Measurements from ENCODE around the gene PPP3CA.
A peak's percentile ranks its signal among the peaks of the same experiment; 100 is the strongest.

The PPP3CA gene

DNA sequence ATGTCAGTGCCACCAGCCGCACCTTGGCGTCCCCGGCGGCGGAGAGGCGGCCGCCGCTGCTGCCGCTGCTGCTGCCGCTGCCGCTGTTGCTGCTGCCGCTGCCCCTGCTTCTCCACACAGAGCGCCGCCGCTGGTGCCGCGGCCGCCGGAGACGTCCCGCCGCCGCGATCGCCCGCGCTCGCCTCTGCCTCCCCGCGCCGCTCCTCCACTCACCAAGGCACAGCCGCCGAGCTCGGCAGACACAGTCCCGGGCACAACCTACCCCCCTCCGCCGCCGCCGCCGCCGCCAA lies at the start of gene PPP3CA:
Gene PPP3CA, minus strand, starts transcription at position 260 of the 290 bp plus-strand sequence.
- H3K4me3 ChIP-seq (ENCODE audit: low read depth, low read length): peak within 1 kb of the TSS; percentile 92
- DNase-seq (ENCODE audit: low read depth, low spot score): no peak
- POLR2A ChIA-PET: interaction anchor here (1.0 to 2.1 kb wide), 7 partner anchors 9 to 72 kb away, joined by 3 to 15 read pairs (median 4); no protein-coding TSS in a partner anchor
- CTCF ChIA-PET: interaction anchor here (1.1 kb wide), 1 partner anchor 383 kb away, joined by 5 read pairs; no protein-coding TSS in a partner anchor
- TF ChIP-seq, protein P1, sequence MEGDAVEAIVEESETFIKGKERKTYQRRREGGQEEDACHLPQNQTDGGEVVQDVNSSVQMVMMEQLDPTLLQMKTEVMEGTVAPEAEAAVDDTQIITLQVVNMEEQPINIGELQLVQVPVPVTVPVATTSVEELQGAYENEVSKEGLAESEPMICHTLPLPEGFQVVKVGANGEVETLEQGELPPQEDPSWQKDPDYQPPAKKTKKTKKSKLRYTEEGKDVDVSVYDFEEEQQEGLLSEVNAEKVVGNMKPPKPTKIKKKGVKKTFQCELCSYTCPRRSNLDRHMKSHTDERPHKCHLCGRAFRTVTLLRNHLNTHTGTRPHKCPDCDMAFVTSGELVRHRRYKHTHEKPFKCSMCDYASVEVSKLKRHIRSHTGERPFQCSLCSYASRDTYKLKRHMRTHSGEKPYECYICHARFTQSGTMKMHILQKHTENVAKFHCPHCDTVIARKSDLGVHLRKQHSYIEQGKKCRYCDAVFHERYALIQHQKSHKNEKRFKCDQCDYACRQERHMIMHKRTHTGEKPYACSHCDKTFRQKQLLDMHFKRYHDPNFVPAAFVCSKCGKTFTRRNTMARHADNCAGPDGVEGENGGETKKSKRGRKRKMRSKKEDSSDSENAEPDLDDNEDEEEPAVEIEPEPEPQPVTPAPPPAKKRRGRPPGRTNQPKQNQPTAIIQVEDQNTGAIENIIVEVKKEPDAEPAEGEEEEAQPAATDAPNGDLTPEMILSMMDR (IDR thresholded peaks at IDR 0.05; ENCODE audit: insufficient read depth, low read length, missing control alignments): no peak

DNA sequence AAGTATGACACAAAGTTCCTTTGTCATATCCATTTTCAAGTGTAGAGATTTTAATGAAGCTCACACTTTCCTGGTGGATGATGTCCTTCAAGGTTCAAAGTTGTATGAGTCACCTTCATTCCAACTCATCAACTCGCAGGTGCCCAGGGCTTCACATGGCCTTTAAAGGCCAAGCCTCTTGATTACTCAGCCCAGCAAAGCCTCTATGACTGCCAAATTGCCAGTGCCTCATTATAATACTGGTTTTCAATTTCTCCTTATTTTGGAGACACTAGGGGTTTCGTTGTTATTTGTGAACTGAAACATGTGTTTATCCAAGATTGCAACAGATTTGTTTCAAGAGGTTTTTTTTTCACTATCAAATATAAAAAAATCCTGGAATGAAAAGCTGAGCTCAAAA lies 45.9 kb upstream of the PPP3CA start:
- no peak for DNase-seq (ENCODE audit: low read depth, low spot score)
- POLR2A ChIA-PET: no interaction called here
- TF ChIP-seq, protein P1 (IDR thresholded peaks at IDR 0.05; ENCODE audit: insufficient read depth, low read length, missing control alignments): no peak
- CTCF ChIA-PET: no interaction called here
- H3K4me3 ChIP-seq (ENCODE audit: low read depth, low read length): no peak overlapping the region

DNA sequence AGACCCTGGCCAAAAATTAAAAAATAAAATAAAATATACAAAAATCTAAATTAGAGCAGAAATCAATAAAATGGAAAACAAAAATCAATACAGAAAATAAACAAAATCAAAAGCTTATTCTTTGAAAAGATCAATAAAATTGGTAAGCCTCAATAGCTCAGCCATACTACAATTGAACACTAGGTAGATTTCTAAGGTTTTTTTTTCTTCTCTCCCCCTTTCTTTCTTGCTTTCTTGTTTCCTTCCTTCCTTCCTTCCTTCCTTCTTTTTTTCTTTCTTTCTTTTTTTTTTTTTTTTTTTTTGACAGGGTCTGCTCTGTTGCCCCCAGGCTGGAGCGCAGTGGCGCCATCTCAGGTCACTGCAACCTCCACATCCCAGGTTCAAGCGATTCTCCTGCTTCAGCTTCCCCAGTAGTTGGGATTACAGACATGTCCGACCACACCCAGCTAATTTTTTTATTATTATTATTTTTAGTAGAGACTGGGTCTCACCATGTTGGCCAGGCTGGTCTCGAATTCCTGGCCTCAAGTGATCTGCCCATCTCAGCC lies 23.4 kb upstream of the PPP3CA start:
- no peak for DNase-seq (ENCODE audit: low read depth, low spot score)
- H3K4me3 ChIP-seq (ENCODE audit: low read depth, low read length): no peak overlapping the region
- POLR2A ChIA-PET: no interaction called here
- TF ChIP-seq, protein P1 (IDR thresholded peaks at IDR 0.05; ENCODE audit: insufficient read depth, low read length, missing control alignments): no peak
- CTCF ChIA-PET: no interaction called here

DNA sequence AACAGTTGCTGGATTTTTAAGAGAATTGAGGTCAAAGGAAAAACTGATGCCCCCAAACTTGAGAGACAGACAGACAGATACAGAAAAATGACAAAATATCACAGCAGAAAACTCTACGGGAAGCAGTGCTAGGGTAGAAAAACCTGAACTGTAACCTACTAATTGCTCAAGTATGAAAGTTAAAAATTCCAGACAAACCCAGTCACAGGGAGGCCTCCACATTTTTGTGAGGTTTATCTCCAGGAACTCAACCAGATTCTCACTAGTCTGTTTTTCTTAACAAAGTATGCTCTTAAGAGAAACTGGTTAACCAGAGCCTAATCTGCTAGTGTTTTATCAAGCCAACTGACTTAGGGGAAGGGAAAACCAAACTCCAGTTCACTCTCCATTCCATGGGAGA lies 19.9 kb upstream of the PPP3CA start:
- peak; percentile 83 for DNase-seq (ENCODE audit: low read depth, low spot score)
- TF ChIP-seq, protein P1 (IDR thresholded peaks at IDR 0.05; ENCODE audit: insufficient read depth, low read length, missing control alignments): no peak
- ChIA-PET POLR2A (no interaction called here), CTCF (interaction anchor here (1.5 kb wide), 1 partner anchor 198 kb away, joined by 5 read pairs; no protein-coding TSS in a partner anchor)
- no peak overlapping the region for H3K4me3 ChIP-seq (ENCODE audit: low read depth, low read length)

DNA sequence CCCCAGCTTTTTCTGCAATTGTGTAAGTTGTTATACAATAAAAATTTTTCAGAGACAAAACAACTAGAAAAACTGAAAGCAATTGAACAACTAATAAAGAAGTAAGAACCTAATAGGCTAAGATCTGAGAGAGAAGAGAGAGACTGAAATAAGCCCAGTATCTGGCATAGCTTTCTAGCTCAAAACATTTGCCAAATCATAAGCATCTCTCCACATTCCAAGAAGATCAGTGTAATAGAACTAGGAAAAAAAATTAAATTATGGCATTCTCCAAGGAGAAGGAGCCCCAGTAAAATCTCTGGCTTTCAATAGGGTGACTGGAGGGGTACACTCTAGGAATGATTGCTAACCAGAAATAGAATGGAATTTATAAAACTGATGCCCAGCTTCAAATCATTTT lies 19.0 kb upstream of the PPP3CA start:
- TF ChIP-seq, protein P1 (IDR thresholded peaks at IDR 0.05; ENCODE audit: insufficient read depth, low read length, missing control alignments): no peak
- POLR2A ChIA-PET: interaction anchor here (0.5 to 1.3 kb wide), 4 partner anchors 9 to 34 kb away, joined by 3 to 7 read pairs (median 4); partner anchors contain the start of gene PPP3CA
- no peak overlapping the region for H3K4me3 ChIP-seq (ENCODE audit: low read depth, low read length)
- CTCF ChIA-PET: interaction anchor here (0.7 to 1.5 kb wide), 3 partner anchors 10 to 197 kb away, joined by 3 to 5 read pairs (median 3); no protein-coding TSS in a partner anchor
- no peak for DNase-seq (ENCODE audit: low read depth, low spot score)

DNA sequence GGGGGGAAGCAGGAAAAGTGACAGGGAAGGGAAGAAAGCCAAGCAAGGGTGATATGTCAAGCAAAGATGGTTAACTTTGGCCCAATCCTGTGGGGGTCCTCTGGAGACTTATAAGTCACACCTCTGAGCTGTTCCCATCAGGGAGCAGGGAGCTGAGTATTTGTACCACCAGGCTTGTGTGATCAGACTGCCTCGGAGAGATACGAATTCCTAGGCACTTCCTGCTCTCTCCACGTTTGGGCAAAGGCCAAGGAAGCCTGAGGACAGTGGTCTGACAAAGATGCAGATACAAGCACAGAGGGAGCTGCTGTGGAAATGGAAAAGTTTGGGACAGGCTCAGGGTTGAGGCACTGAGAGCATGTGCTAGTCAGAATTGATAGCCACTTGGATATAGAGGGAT lies 10.4 kb upstream of the PPP3CA start:
- no peak overlapping the region for H3K4me3 ChIP-seq (ENCODE audit: low read depth, low read length)
- POLR2A ChIA-PET: no interaction called here
- TF ChIP-seq, protein P1 (IDR thresholded peaks at IDR 0.05; ENCODE audit: insufficient read depth, low read length, missing control alignments): no peak
- DNase-seq (ENCODE audit: low read depth, low spot score): no peak
- CTCF ChIA-PET: interaction anchor here (2.2 kb wide), 1 partner anchor 9 kb away, joined by 6 read pairs; no protein-coding TSS in a partner anchor
